T-helper 17 cell (primary cell): Measurements from ENCODE around the gene FAM117A. TPM values are rescaled to one million over a fixed set of nuclear protein-coding genes. Genes with fewer than 3 reads are reported as not detected.
"Not testable (repeated sequence)": the region's sequence is repeated elsewhere in the genome, so short reads cannot be mapped to it uniquely, and the experiment has no call there.

Source experiments
- ATAC-seq: fragments of 150-1000 bp; cut with Tn5 transposase; 2 replicates; pipeline ENCODE4 v1.10.0; 2021; ENCODE audit warnings: mild to moderate bottlenecking, moderate library complexity
- DNase-seq, 3 donors: peaks; one replicate each; pipeline versions ENCODE4 v3.0.0 to v3.0.0-alpha.2; 2020 to 2021
- H3K9me3 ChIP-seq: one replicate; pipeline ENCODE4 v1.7.0; 2013; ENCODE audit warnings: low read length, mild to moderate bottlenecking; ENCODE audit not compliant: control insufficient read depth, poor library complexity, severe bottlenecking
- H3K27ac Mint-ChIP-seq: one replicate; pipeline ENCODE4 v1.8.0; 2022; ENCODE audit warnings: mild to moderate bottlenecking, moderate library complexity, mixed read lengths
- H3K27me3 Mint-ChIP-seq: one replicate; pipeline ENCODE4 v1.8.0; 2022; ENCODE audit warnings: mixed read lengths
- H3K36me3 Mint-ChIP-seq: one replicate; pipeline ENCODE4 v1.8.0; 2022; ENCODE audit warnings: low read depth, mixed read lengths
- H3K4me1 Mint-ChIP-seq: one replicate; pipeline ENCODE4 v1.8.0; 2022; ENCODE audit warnings: mild to moderate bottlenecking, mixed read lengths
- H3K4me3 Mint-ChIP-seq: one replicate; pipeline ENCODE4 v1.8.0; 2022; ENCODE audit warnings: mild to moderate bottlenecking, moderate library complexity, mixed read lengths
- total RNA-seq, 4 donors: library from RNA in 2 of 4; stranded (reverse) in 2 of 4; gene quantifications; one replicate each; pipeline ENCODE4 v1.2.3 and lab custom pipeline; 2022 to 2026

The FAM117A gene
- total RNA-seq, 2 donors from 2014 or later, result 58.9 to 68.6 TPM

DNA sequence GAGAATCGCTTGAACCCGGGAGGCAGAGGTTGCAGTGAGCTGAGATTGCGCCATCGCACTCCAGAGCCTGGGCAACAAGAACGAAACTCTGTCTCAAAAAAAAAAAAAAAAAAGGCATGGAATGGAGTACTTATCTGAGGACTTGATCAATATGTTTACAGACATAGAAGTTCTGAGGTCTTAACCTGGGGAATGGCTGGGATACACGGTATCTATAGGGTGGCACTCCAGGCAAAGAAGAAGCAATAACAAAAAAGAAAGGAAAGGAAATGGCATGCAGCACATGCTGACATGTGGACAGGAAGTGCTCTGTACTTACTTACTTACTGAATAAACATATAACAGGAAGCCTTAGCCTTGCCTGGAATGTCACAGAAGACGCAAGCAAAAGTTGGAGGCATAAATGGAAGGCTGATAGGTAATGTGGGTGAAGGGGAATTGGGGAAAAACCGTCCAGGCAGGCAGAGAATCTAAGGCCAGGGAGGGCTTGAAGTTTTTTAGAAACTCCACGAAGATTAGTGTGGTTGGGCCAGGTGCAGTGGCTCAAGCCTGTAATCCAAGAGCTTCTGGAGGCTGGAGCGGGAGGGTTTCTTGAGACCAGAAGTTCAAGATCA, 75.9 kb downstream of the FAM117A start:
- Mint-ChIP-seq H3K27ac (peak overlapping the region; percentile 90), H3K4me1 (peaks cover 27% of the 10 kb centered on the region), H3K4me3 (peak overlapping the region; percentile 80), H3K27me3 (no peaks in the 10 kb centered on the region), H3K36me3 (peaks cover 4% of the 10 kb centered on the region)
- peak; percentile 83 for ATAC-seq
- no peaks in the 10 kb centered on the region for H3K9me3 ChIP-seq
- no peak for DNase-seq

DNA sequence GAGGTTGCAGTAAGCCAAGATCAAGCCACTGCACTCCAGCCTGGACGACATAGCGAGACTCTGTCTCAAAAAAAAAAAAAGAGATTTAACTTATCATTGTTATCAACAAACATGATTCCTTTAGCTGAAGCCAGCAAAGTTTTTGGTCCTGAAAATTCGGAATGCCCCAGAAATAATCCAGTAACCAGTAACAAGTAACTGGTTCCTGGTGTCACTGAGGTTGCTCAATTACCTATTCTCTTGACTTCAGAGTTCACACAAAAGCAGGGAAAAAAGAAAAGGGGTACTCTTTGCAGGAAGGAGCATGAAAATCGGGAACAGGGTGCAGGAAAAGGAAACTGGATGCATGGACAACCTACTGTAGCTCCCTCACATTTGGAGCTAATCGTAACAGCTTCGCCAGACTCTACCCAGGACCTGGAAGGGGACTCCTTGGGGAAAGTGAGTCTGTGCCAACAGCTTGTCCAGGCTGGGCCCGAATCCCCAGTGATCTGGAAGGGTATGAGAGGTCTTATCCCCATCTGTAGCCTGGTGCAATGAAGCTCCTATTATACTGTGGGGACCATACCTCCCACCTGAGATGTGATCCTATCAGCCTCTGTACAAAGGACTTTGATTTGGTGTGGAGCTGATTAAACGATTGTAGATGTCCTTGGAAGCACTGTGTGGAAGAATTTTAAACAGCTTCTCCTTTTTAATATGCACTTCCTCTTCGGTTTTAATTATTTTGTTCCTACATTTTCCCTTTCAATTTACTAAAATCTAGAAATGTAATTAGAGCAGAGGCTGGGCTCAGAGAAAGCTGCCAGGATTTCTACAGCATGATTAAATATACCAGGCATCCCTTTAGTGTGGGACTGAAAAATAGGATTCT, 82.6 kb downstream of the FAM117A start:
- no peak for ATAC-seq
- Mint-ChIP-seq H3K36me3 (no peaks in the 10 kb centered on the region), H3K27me3 (peaks cover 4% of the 10 kb centered on the region), H3K4me1 (peaks cover 16% of the 10 kb centered on the region), H3K4me3 (no peak overlapping the region), H3K27ac (no peak overlapping the region)
- DNase-seq, result no peak
- H3K9me3 ChIP-seq, result no peaks in the 10 kb centered on the region

GRCh38 chr17:49680314-49680713, 83.6 kb downstream of the FAM117A start:
- no peak for ATAC-seq
- Mint-ChIP-seq H3K27ac (no peak overlapping the region), H3K27me3 (peaks cover 4% of the 10 kb centered on the region), H3K4me3 (no peak overlapping the region), H3K4me1 (peaks cover 21% of the 10 kb centered on the region), H3K36me3 (no peaks in the 10 kb centered on the region)
- no peak for DNase-seq
- H3K9me3 ChIP-seq, result no peaks in the 10 kb centered on the region

DNA sequence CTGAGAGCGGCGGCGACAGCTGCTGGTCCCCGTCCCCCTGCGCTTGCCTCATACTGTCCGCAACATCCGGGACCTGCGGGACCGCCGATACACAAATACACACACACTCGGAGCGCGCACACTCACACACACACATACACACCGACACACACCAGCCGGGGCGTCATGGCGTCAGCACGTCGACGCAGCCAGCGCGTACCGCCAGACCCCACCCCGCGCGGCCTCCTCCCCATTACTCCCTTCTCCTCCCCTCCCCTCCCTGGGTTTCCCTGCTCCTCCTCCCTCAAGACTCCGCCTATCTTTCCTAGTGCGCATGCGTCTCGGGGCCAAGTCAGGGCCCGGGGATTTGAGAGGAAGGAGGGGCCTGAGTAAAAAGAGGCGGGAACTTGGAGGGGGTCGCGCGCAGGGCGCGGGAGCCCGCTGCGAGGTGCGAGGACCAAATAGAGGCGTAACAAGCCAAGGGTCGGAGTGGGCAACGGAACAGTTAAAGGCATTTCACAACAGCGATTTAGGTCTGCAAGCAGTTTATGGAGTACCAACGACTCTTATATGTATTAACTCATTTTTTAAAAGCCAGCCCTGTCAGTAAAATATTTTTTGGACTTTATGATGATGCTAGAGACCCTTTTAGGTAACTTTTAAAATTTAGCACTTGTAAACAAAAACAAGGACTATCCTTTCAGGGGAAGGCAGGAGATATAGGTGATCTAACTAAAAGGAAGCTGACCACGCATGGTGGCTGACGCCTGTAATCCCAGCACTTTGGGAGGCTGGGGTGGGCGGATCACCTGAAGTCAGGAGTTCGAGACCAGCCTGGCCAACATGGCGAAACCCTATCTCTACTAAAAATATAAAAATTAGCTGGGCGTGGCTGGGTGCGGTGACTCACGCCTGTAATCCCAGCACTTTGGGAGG, 85.7 kb downstream of the FAM117A start, which contains the start of gene SPOP:
Gene SPOP (minus strand): TSS at position 165 of the 915 bp plus-strand sequence. CDS start 55,287 bp downstream, outside the sequence.
- peaks cover 4% of the 10 kb centered on the region for H3K27me3 Mint-ChIP-seq
- ATAC-seq, result peak; percentile 92
- peaks cover 38% of the 10 kb centered on the region for H3K4me1 Mint-ChIP-seq
- H3K36me3 Mint-ChIP-seq, result peaks cover 3% of the 10 kb centered on the region
- H3K4me3 Mint-ChIP-seq, result peak within 1 kb of the TSS; percentile 89
- H3K27ac Mint-ChIP-seq, result peak within 1 kb of the TSS; percentile 96
- DNase-seq, result peak; percentile 97 to 99 (median 98)
- no peaks in the 10 kb centered on the region for H3K9me3 ChIP-seq

DNA sequence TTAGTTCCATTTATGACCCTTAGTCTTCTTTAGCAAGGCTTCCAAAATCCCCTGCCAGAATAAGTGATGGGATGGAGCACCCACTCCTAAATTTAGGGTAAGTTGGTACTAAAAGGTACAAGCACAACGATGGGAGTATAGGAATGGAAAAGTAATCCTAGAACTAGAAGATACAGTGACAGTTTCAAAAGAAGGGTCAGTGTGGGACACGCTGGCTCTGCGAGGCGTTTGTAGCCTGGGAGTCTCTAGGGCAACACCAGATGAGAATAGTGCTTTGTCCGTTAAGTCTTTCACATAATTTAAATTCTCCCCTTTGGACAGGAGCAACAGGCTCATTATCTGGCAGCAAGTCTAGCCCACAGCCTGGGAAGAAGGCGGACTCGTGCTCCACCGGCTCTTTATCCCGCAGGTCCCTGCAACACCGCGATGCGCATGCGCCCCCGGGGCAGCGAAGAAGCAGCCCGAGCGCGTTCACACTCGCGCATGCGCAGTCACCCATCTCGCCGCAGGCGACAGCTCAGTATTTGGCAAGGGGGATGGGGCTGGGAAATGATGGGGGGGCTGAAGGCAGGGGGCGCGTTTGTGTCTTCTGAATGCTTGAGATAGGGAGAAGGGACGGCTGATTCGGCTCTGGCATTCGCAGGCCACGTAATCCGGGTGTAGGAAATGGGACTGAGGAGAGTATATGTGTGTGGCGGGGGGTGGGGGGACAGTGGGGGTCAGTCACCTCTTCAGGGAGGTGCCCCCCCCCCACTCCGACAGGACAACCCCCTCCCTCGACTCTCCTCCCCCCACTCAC, 86.6 kb downstream of the FAM117A start:
- Mint-ChIP-seq H3K36me3 (peaks cover 3% of the 10 kb centered on the region), H3K4me1 (peaks cover 41% of the 10 kb centered on the region), H3K27ac (peak overlapping the region; percentile 96), H3K27me3 (peaks cover 3% of the 10 kb centered on the region), H3K4me3 (peak overlapping the region; percentile 89)
- no peaks in the 10 kb centered on the region for H3K9me3 ChIP-seq
- peak; percentile 93 to 99 (median 96) for DNase-seq
- peak; percentile 56 for ATAC-seq

DNA sequence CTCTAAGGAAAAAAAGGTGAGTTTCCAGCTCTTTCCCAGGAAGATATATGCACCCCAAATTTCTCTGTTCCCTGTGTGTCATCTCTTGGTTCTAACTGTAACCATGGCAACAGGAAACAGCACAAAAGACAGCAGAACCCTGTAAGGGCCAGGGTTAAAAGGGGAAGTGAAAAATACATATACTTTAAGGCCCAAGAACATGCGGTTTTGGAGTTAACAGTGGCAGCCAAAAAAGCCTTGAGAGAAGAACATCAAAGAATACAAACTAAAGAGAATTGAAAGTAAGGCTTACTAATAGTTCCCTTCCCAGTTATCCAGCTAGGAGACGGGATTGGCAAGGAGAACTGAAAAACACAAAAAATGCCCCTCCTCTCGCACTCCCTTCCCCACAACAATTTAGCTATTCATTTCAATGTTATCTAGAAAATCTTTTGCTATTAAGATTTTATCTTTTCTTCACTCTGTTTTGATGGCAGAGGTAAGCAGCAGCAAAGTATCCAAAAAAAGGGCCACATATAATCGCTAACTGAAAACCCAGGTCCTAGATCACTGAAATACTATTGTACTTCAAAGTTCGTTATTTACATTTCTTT, 87.6 kb downstream of the FAM117A start:
- Mint-ChIP-seq H3K27me3 (no peaks in the 10 kb centered on the region), H3K4me3 (peak overlapping the region; percentile 89), H3K27ac (peak overlapping the region; percentile 96), H3K36me3 (peaks cover 3% of the 10 kb centered on the region), H3K4me1 (peaks cover 44% of the 10 kb centered on the region)
- ATAC-seq, result peak; percentile 52
- H3K9me3 ChIP-seq, result no peaks in the 10 kb centered on the region
- no peak for DNase-seq

- H3K27ac Mint-ChIP-seq, result peak overlapping the region; percentile 96
- no peak for DNase-seq
- peaks cover 47% of the 10 kb centered on the region for H3K4me1 Mint-ChIP-seq
- ATAC-seq, result no peak
- no peak overlapping the region for H3K4me3 Mint-ChIP-seq
- no peaks in the 10 kb centered on the region for H3K27me3 Mint-ChIP-seq
- peaks cover 3% of the 10 kb centered on the region for H3K36me3 Mint-ChIP-seq
- no peaks in the 10 kb centered on the region for H3K9me3 ChIP-seq
Observed at GRCh38 chr17:49674507-49674906, 89.4 kb downstream of the FAM117A start.

DNA sequence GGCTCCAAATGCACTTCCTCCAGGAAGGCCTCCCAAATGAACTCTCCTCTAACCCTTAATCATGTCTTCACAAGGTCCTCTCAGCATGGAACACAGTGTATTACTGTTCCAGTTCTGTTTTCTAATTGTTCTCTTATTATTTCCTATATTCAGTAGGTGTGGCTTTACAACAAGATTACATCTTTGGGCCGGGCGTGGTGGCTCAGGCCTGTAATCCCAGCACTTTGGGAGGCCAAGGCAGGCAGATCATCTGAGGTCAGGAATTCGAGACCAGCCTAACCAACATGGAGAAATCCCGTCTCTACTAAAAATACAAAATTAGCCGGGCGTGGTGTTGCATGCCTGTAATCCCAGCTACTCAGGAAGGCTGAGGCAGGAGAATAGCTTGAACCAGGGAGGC, 90.3 kb downstream of the FAM117A start:
- not testable (repeated sequence) for H3K4me3 Mint-ChIP-seq, H3K9me3 ChIP-seq, H3K27me3 Mint-ChIP-seq, ATAC-seq, DNase-seq, H3K36me3 Mint-ChIP-seq
- Mint-ChIP-seq H3K27ac (peak overlapping the region; percentile 96), H3K4me1 (peaks cover 47% of the 10 kb centered on the region)

- Mint-ChIP-seq H3K27ac (peak overlapping the region; percentile 45), H3K4me3 (no peak overlapping the region), H3K27me3 (no peaks in the 10 kb centered on the region), H3K36me3 (peaks cover 3% of the 10 kb centered on the region), H3K4me1 (peaks cover 35% of the 10 kb centered on the region)
- DNase-seq (no peak), ATAC-seq (no peak)
- no peaks in the 10 kb centered on the region for H3K9me3 ChIP-seq
Observed at GRCh38 chr17:49670641-49671040, 93.3 kb downstream of the FAM117A start.

GRCh38 chr17:49670002-49670401, 93.9 kb downstream of the FAM117A start:
- no peaks in the 10 kb centered on the region for H3K9me3 ChIP-seq
- Mint-ChIP-seq H3K4me1 (peaks cover 31% of the 10 kb centered on the region), H3K4me3 (no peak overlapping the region), H3K27me3 (no peaks in the 10 kb centered on the region), H3K36me3 (peaks cover under 1% of the 10 kb centered on the region), H3K27ac (no peak overlapping the region)
- ATAC-seq (no peak), DNase-seq (no peak)

DNA sequence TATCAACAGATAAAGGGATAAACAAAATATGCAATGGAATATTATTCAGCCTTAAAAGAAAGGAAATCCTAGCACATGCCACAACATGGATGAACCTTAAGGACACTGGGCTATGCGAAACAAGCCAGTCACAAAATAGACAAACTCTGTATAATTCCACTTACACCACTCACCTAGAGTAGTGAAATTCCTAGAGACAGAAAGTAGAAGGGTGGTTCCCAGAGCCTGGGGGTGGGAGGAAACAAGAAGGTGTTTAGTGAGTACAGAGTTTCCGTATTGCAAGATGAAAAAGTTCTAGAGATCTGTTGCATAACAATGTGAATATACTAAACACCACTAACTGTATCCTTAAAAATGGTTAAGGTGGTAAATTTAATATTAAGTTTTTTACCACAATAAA, 96.1 kb downstream of the FAM117A start:
- Mint-ChIP-seq H3K27ac (peak overlapping the region; percentile 37), H3K36me3 (no peaks in the 10 kb centered on the region), H3K4me3 (no peak overlapping the region), H3K4me1 (peaks cover 24% of the 10 kb centered on the region), H3K27me3 (no peaks in the 10 kb centered on the region)
- ATAC-seq (no peak), DNase-seq (no peak)
- no peaks in the 10 kb centered on the region for H3K9me3 ChIP-seq

- Mint-ChIP-seq H3K27ac (peak overlapping the region; percentile 77), H3K27me3 (no peaks in the 10 kb centered on the region), H3K36me3 (peaks cover 5% of the 10 kb centered on the region), H3K4me3 (no peak overlapping the region), H3K4me1 (peaks cover 29% of the 10 kb centered on the region)
- ATAC-seq, result no peak
- no peaks in the 10 kb centered on the region for H3K9me3 ChIP-seq
- no peak for DNase-seq
Observed at GRCh38 chr17:49664706-49665211, 99.2 kb downstream of the FAM117A start.
